HG03558 (cell line): ENCODE measurements around the gene CKMT2.

Experiments
- ATAC-seq: cut with Tn5 transposase; IDR thresholded peaks from one replicate; pipeline ENCODE4 v1.9.1; 2021; ENCODE audit warnings: moderate number of reproducible peaks; ENCODE audit not compliant: unreplicated experiment; ENCODE audit errors: extremely low read depth

The CKMT2 gene

DNA sequence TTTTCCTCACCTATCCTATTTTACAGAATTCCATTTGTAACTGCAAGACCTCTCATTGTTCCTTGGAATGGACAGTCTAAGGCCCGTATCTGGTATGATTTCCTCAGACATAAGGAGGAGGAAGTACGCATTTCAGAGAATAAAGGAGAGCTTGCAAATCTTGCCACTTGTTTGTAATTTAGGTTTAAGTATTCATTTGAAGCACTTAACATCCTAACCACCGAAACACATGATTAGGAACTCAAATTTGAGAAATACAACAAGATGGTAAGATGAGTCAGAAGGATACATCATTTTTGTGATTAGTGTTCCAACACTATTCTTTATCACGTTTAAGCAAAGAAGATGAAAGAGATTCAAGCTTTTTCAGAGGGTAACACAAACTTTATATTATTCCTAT, 64.4 kb downstream of the CKMT2 start:
- no peak for ATAC-seq

DNA sequence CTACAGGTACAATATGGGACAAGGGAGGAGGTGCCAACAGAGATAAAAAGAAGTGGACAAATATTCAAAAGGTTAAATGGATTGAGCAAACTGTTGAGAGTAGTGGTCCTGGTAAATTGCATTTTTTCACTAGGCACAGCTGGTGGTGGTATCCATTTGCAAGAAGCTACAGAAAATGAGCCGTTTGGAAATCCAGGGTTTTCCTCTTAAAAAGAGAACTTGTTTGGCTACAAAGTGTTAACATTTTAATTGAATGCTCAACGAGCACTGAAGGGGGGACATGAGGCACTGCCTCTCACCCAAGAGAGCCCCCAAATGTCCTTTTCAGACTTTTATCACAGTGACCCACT, 67.8 kb downstream of the CKMT2 start:
- ATAC-seq, result no peak

DNA sequence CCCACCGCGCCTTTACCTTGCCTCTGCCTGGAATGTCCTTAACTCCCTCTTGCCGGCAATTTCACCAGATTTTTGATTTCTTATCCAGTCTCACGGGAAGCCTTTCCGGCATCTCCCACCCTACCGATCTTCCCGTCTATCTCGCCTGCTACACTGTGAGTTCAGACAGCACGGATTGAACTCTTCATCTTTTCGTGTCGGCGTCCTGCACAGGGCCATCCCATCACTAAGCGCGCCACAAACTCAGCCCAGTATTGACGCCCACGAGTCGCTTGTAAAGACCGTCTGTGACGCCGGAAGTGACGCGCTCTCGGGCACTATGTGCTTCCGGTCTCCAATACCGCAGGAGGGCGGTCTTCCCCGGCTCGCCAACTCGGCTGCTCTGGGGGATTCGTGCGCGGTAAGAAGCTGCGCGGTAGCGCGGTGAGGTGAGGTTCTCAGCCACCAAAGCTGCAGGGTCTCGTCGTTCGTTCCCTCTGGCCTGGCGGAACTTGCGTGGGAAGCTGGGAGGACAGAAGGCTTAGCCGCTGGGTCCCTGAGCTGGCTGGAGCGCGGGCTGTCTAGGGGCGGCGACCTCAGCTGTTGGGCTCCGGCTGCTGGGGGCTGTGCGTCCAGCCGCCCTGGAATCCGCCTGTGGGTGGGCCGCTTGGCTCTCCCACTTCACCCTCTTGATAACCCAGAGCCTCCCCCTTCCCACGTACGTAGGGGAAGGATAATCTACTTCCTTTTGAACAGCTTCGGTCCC, 68.3 kb downstream of the CKMT2 start, which contains the start of gene ZCCHC9:
Gene ZCCHC9 (plus strand): TSS at position 317 of the 745 bp plus-strand sequence. CDS start 3,171 bp downstream, outside the sequence.
- peak; percentile 89 for ATAC-seq

DNA sequence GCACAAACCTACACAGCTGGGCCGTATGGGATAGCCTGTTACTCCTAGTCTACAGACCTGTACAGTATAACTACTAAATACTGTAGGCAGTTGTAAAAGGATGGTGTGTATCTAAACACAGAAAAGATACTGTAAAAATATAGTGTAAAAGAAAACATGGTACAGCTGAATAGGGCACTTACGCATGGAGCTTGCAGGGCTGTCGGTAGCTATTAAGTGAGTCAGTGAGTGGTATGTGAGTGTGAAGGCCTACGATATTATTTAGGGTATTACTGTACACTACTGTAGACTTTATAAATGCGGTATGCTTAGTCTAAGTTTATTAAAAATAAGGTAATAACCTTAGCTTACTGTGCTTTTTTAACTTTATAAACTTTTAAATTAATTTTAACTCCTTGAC, 69.5 kb downstream of the CKMT2 start:
- ATAC-seq, result no peak

DNA sequence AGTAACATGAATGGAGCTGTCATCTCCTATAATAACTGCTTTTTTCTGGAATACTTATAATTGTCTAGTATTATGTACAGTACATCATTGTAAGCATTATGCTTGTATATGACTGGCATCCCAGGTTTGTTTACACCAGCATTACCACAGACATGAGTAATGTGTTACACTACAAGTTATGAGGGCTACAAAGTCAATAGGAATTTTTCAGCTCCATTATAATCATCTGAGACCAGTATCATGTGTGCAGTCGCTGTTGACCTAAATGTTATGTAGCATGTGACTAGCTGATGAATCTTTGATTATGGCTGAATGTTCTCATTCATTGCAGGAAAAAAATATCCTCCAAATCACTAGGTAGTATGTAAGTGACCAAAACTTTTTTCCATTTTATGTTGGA, 70.4 kb downstream of the CKMT2 start:
- no peak for ATAC-seq

DNA sequence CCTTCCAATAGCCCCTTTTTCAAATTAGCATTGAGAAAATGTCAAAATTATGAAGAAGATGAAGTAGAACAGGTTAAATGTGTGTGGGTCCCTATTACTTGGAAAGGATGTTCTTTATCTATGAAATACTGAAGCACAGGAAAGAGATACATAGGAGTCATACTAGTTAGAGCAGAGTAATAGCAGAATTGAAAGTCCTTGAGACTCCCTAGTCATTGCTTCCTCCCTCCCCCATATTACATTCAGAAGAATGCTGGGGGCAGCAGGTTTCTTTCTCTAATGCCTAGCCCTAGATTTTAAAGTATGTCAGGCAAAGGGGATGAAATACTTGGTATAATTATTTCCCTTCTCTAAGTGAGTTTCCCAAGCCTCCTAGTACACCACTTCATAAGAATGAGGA, 72.7 kb downstream of the CKMT2 start:
- ATAC-seq, result no peak

GRCh38 chr5:81308836-81309235, 75.7 kb downstream of the CKMT2 start:
- no peak for ATAC-seq

GRCh38 chr5:81310402-81311063, 77.4 kb downstream of the CKMT2 start:
- no peak for ATAC-seq

DNA sequence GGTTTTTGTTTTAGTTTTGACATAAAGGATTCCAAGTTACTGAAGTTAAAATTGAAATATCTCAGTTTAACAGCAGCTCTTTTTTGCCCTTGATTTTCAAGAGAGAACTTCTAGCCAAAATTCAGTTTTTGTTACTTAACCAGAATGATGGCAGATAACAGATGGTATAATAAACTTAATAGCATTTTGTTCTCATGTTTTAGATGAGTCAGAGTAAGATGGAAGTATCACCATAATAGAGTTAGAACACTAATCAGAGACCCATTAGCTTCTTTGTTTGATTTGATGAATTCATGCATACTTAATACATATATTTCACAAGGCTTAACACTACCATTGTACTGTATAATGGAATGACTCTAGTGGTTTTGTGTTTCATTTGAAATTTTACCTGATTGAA, 80.2 kb downstream of the CKMT2 start:
- ATAC-seq, result no peak

GRCh38 chr5:81313686-81314085, 80.6 kb downstream of the CKMT2 start:
- no peak for ATAC-seq

GRCh38 chr5:81314581-81314980, 81.5 kb downstream of the CKMT2 start:
- no peak for ATAC-seq

DNA sequence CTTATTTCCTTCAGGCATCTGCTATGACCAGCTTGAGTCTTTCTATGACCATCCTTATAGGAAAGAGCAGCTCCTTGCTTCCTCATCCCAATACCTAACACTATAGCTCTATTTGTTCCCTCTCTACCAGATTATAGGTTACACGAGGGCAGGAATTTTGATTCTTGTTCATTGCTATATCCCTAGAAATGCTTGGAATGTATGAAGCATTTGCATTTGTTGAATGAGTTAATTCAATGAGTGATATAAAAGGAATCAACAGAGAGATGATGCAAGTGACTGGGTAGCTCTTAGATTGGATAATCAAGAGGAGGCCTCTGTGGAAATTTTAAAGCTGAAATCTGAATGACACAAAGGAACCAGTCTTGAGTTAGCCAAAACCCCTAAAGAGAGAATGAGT, 82.2 kb downstream of the CKMT2 start:
- no peak for ATAC-seq

DNA sequence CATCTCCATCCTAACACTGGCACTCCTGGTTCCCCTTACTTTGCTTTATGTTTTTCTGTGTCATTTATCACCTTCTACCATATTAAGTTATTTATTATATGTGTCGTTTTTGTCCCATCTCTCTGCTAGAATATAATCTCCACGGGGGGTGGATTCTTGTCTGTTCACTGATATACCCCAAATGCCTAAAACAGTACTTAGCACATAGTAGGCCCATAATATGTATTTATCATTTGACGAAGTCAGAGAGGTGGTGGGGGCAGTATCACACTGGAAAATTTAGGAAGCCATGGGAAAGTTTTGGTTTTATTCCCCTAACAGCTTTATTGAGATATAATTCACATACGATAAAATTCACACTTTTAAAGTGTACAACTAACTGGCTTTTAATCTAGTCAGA, 82.7 kb downstream of the CKMT2 start:
- ATAC-seq, result no peak
